Tibial nerve (tissue), 4 donors: Measurements from ENCODE around the gene TK2.

Experiments used
- EP300 ChIP-seq, 2 donors: sonication (generic); formaldehyde crosslinking; IDR thresholded peaks; one replicate each; pipeline ENCODE4 v1.6.1; 2017; ENCODE audit warnings: antibody characterized with exemption in 2 of 2, mild to moderate bottlenecking in 1 of 2
- POLR2A ChIP-seq, 2 donors: fragments of 450-650 bp; IDR thresholded peaks; one replicate each; pipeline ENCODE4 v1.6.1; 2017; ENCODE audit warnings: antibody characterized with exemption in 2 of 2, mild to moderate bottlenecking in 2 of 2, moderate library complexity in 2 of 2
- TF ChIP-seq, protein P1 (sequence below), 5 experiments: fragments of 200-600 bp in 3 of 5; fragments of 450-650 bp in 2 of 5; sonication (generic) in 3 of 5; IDR thresholded peaks; one replicate each; pipeline ENCODE4 v1.5.1; 2016 to 2019; ENCODE audit warnings: antibody characterized with exemption in 5 of 5, mild to moderate bottlenecking in 3 of 5, moderate library complexity in 2 of 5

DNA sequence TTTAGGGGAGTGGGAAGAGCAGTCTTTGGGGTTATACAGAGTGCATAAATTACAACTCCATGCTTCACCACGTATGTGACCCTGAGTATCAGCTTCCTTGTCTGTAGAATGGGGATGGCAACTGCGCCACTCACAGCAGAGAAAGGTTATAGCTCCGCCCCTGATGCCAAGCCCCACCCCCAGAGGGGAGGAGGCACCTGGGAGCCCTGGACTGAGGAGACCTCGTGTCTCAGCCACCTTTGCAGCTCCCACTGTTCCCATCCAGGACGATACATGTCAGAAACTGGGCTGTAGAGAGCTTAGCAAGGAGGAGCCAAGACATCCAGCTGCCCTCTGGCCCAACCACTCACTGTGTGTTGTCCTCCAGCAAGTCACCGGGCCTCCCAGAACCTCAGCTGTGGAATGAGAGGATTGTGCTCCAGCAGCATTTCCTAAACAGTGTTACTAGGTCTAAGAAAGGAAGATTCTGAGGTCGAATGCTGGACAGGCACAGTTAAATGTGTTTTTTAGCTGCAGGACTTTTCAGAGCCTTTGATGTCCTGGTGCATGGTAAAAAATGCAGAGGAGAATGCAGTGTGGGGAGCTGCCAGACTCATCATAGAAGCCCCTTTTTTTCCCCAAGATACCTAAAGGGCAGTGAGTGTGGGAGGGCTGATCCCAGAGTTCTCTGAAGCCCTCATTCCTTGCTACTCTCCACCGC is 73.4 kb downstream of the TK2 start:
- no peak for TF ChIP-seq POLR2A (IDR thresholded peaks at IDR 0.05)
- TF ChIP-seq, protein P1, sequence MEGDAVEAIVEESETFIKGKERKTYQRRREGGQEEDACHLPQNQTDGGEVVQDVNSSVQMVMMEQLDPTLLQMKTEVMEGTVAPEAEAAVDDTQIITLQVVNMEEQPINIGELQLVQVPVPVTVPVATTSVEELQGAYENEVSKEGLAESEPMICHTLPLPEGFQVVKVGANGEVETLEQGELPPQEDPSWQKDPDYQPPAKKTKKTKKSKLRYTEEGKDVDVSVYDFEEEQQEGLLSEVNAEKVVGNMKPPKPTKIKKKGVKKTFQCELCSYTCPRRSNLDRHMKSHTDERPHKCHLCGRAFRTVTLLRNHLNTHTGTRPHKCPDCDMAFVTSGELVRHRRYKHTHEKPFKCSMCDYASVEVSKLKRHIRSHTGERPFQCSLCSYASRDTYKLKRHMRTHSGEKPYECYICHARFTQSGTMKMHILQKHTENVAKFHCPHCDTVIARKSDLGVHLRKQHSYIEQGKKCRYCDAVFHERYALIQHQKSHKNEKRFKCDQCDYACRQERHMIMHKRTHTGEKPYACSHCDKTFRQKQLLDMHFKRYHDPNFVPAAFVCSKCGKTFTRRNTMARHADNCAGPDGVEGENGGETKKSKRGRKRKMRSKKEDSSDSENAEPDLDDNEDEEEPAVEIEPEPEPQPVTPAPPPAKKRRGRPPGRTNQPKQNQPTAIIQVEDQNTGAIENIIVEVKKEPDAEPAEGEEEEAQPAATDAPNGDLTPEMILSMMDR (IDR thresholded peaks at IDR 0.05): no peak
- no peak for TF ChIP-seq EP300 (IDR thresholded peaks at IDR 0.05)
